Activated CD4-positive, alpha-beta T cell treated with anti-CD3 and anti-CD28 coated beads, Interleukin-2, amount 10 ng/mL, durations not matched to agents 24 days and 14 days (primary cell): ENCODE measurements around the gene PCDHB6. TPM values are rescaled to one million over a fixed set of nuclear protein-coding genes. Genes with fewer than 3 reads are reported as not detected.
A peak's percentile ranks its signal among the peaks of the same experiment; 100 is the strongest.
"Not testable (repeated sequence)": the region's sequence is repeated elsewhere in the genome, so short reads cannot be mapped to it uniquely, and the experiment has no call there.

Source experiments
- DNase-seq: peaks from one replicate; pipeline ENCODE4 v3.0.0; 2022
- H3K27ac Mint-ChIP-seq: one replicate; pipeline ENCODE4 v1.8.0; 2022; ENCODE audit warnings: mild to moderate bottlenecking, mixed read lengths
- H3K27me3 Mint-ChIP-seq: one replicate; pipeline ENCODE4 v1.8.0; 2022; ENCODE audit warnings: mixed read lengths
- H3K36me3 Mint-ChIP-seq: one replicate; pipeline ENCODE4 v1.8.0; 2022; ENCODE audit warnings: low read depth, mild to moderate bottlenecking, mixed read lengths
- H3K4me1 Mint-ChIP-seq: one replicate; pipeline ENCODE4 v1.8.0; 2021; ENCODE audit warnings: mixed read lengths
- H3K4me3 Mint-ChIP-seq: one replicate; pipeline ENCODE4 v1.8.0; 2022; ENCODE audit warnings: mild to moderate bottlenecking, moderate library complexity, mixed read lengths
- H3K9me3 Mint-ChIP-seq: one replicate; pipeline ENCODE4 v1.8.0; 2021; ENCODE audit warnings: mixed read lengths
- intact Hi-C: fragments of 100-400 bp; cut with micrococcal nuclease; formaldehyde crosslinking; loops from one replicate; pipeline ENCODE4 v1.15.1; 2023
- total RNA-seq: library from RNA; stranded (reverse); gene quantifications from 2 replicates; pipeline ENCODE4 v1.2.3, GENCODE V29; 2022

The PCDHB6 gene
- total RNA-seq, 1 donor from 2014 or later, result not detected

GRCh38 chr5:141150224-141150992, 551 bp downstream of the PCDHB6 start:
- H3K4me1 Mint-ChIP-seq, result no peaks in the 10 kb centered on the region
- no peak overlapping the region for H3K4me3 Mint-ChIP-seq
- no peak for DNase-seq
- H3K27ac Mint-ChIP-seq, result no peak overlapping the region
- peaks cover 23% of the 10 kb centered on the region for H3K9me3 Mint-ChIP-seq
- H3K27me3 Mint-ChIP-seq, result no peaks in the 10 kb centered on the region
- intact Hi-C loops, result no loop called here
- H3K36me3 Mint-ChIP-seq, result peaks cover 5% of the 10 kb centered on the region

- DNase-seq, result no peak
- H3K36me3 Mint-ChIP-seq, result peaks cover 5% of the 10 kb centered on the region
- H3K4me1 Mint-ChIP-seq, result no peaks in the 10 kb centered on the region
These were observed 1.1 kb downstream of the PCDHB6 start for GRCh38 chr5:141150993-141151325.

DNA sequence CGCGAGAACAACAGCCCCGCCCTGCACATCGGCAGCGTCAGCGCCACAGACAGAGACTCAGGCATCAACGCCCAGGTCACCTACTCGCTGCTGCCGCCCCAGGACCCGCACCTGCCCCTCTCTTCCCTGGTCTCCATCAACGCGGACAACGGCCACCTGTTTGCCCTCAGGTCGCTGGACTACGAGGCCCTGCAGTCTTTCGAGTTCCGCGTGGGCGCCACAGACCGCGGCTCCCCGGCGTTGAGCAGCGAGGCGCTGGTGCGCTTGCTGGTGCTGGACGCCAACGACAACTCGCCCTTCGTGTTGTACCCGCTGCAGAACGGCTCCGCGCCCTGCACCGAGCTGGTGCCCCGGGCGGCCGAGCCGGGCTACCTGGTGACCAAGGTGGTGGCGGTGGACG, 1.8 kb downstream of the PCDHB6 start:
- H3K4me1 Mint-ChIP-seq, H3K27me3 Mint-ChIP-seq, DNase-seq, H3K4me3 Mint-ChIP-seq, H3K36me3 Mint-ChIP-seq, H3K27ac Mint-ChIP-seq, intact Hi-C loops: not testable (repeated sequence)
- peaks cover 23% of the 10 kb centered on the region for H3K9me3 Mint-ChIP-seq

More at GRCh38 chr5:141150993-141151325, 1.1 kb downstream of the PCDHB6 start:
- Mint-ChIP-seq H3K9me3 (peaks cover 23% of the 10 kb centered on the region), H3K4me3 (no peak overlapping the region), H3K27me3 (no peaks in the 10 kb centered on the region), H3K27ac (no peak overlapping the region)
- intact Hi-C loops, result no loop called here

GRCh38 chr5:141152096-141152495, 2.2 kb downstream of the PCDHB6 start:
- H3K27me3 Mint-ChIP-seq, H3K36me3 Mint-ChIP-seq, H3K4me1 Mint-ChIP-seq, H3K4me3 Mint-ChIP-seq, intact Hi-C loops, DNase-seq, H3K27ac Mint-ChIP-seq: not testable (repeated sequence)
- peaks cover 23% of the 10 kb centered on the region for H3K9me3 Mint-ChIP-seq

- no peak for DNase-seq
- Mint-ChIP-seq H3K9me3 (peaks cover 11% of the 10 kb centered on the region), H3K36me3 (peaks cover 5% of the 10 kb centered on the region), H3K27ac (no peak overlapping the region), H3K4me1 (no peaks in the 10 kb centered on the region), H3K4me3 (no peak overlapping the region), H3K27me3 (no peaks in the 10 kb centered on the region)
- intact Hi-C loops, result no loop called here
These were observed 5.9 kb downstream of the PCDHB6 start for GRCh38 chr5:141155540-141156374.

DNA sequence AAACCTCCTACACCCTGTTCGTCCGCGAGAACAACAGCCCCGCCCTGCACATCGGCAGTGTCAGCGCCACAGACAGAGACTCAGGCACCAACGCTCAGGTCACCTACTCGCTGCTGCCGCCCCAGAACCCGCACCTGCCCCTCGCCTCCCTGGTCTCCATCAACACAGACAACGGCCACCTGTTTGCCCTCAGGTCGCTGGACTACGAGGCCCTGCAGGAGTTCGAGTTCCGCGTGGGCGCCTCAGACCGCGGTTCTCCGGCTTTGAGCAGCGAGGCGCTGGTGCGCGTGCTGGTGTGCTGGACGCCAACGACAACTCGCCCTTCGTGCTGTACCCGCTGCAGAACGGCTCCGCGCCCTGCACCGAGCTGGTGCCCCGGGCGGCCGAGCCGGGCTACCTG, 7.5 kb downstream of the PCDHB6 start:
- H3K36me3 Mint-ChIP-seq, H3K9me3 Mint-ChIP-seq, H3K4me1 Mint-ChIP-seq, DNase-seq, H3K4me3 Mint-ChIP-seq, H3K27me3 Mint-ChIP-seq, H3K27ac Mint-ChIP-seq, intact Hi-C loops: not testable (repeated sequence)

DNA sequence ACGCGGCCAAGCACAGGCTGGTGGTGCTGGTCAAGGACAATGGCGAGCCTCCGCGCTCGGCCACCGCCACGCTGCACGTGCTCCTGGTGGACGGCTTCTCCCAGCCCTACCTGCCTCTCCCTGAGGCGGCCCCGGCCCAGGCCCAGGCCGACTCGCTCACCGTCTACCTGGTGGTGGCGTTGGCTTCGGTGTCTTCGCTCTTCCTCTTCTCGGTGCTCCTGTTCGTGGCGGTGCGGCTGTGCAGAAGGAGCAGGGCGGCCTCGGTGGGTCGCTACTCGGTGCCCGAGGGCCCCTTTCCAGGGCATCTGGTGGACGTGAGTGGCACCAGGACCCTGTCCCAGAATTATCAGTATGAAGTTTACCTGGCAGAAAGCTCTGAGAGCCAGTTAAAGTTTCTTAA, 8.0 kb downstream of the PCDHB6 start:
- DNase-seq, H3K27me3 Mint-ChIP-seq, H3K4me1 Mint-ChIP-seq, H3K4me3 Mint-ChIP-seq, H3K36me3 Mint-ChIP-seq, H3K9me3 Mint-ChIP-seq, intact Hi-C loops, H3K27ac Mint-ChIP-seq: not testable (repeated sequence)

DNA sequence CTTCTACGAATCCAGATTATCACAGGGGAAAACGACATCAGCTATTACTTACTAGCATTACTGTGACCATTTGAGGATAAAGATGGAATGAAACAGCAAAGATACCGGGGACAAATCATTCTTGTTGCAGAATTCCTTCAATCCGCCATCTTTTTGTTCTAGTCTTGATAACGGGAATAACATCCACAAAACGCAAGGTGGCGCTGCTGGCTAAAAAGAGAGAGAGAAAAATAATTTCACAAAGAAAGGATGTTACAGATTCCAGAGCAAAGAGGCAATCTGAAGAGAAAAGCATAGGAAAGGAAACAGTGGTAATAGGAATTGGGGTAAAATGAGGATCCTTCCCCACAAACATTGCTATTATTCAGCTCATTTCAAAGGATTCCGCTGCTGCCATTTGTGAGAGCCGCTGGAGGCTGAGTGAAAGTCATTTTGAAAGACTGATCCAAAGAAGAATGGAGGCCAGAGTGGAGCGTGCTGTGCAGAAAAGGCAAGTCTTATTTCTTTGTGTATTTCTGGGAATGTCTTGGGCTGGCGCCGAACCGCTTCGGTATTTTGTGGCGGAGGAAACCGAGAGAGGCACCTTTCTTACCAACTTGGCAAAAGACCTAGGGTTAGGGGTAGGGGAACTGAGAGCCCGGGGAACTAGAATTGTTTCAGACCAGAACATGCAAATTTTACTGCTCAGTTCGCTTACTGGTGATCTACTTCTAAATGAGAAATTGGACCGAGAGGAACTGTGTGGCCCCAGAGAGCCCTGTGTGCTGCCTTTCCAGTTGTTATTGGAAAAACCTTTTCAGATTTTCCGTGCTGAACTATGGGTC, 22.7 kb downstream of the PCDHB6 start, which contains the start of gene PCDHB7:
Gene PCDHB7, plus strand, starts transcription at position 264 of the 824 bp plus-strand sequence. Its CDS starts 192 bp downstream, at position 456.
- H3K9me3 Mint-ChIP-seq, result no peaks in the 10 kb centered on the region
- intact Hi-C loops, result no loop called here
- H3K36me3 Mint-ChIP-seq, result peaks cover 2% of the 10 kb centered on the region
- H3K4me1 Mint-ChIP-seq, result no peaks in the 10 kb centered on the region
- no peak within 1 kb of the TSS for H3K27ac Mint-ChIP-seq
- peak; percentile 66 for DNase-seq
- H3K4me3 Mint-ChIP-seq, result no peak within 1 kb of the TSS
- no peaks in the 10 kb centered on the region for H3K27me3 Mint-ChIP-seq

DNA sequence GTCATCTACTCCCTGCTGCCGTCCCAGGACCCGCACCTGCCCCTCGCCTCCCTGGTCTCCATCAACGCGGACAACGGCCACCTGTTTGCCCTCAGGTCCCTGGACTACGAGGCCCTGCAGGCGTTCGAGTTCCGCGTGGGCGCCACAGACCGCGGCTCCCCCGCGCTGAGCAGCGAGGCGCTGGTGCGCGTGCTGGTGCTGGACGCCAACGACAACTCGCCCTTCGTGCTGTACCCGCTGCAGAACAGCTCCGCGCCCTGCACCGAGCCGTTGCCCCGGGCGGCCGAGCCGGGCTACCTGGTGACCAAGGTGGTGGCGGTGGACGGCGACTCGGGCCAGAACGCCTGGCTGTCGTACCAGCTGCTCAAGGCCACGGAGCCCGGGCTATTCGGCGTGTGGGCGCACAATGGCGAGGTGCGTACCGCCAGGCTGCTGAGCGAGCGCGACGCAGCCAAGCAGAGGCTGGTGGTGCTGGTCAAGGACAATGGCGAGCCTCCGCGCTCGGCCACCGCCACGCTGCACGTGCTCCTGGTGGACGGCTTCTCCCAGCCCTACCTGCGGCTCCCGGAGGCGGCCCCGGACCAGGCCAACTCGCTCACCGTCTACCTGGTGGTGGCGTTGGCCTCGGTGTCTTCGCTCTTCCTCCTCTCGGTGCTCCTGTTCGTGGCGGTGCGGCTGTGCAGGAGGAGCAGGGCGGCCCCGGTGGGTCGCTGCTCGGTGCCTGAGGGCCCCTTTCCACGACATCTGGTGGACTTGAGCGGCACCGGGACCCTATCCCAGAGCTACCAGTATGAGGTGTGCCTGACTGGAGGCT, 24.6 kb downstream of the PCDHB6 start:
- intact Hi-C loops, result not testable (repeated sequence)

DNA sequence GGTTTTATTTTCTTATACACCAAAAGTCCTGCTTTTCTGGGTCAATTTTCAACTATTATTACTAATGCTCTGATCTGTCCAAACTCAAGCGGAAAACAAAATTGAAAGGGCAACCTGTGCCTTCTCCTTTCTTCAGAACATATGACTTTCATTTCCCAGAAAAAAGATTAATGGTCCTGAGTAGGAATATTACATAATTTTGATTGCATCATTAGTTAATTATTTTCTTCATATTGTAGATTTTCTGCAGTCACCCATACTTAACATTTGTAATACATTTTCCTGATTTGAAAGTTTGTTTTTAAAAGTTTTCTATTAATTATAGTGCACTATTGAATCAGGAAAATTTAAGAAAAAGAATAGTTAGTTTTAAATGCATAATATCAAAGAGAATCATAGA, 26.1 kb downstream of the PCDHB6 start:
- Mint-ChIP-seq H3K36me3 (peaks cover 2% of the 10 kb centered on the region), H3K9me3 (peaks cover 3% of the 10 kb centered on the region), H3K27me3 (no peaks in the 10 kb centered on the region), H3K4me3 (no peak overlapping the region), H3K27ac (no peak overlapping the region), H3K4me1 (no peaks in the 10 kb centered on the region)
- intact Hi-C loops, result no loop called here
- DNase-seq, result no peak

More for the DNA sequence above, 24.6 kb downstream of the PCDHB6 start:
- H3K27ac Mint-ChIP-seq, H3K9me3 Mint-ChIP-seq, H3K27me3 Mint-ChIP-seq, H3K36me3 Mint-ChIP-seq, H3K4me3 Mint-ChIP-seq, H3K4me1 Mint-ChIP-seq, DNase-seq: not testable (repeated sequence)

GRCh38 chr5:141177577-141178191, 27.8 kb downstream of the PCDHB6 start, which contains the start of gene PCDHB8:
PCDHB8 (plus strand) TSS chr5:141177790; CDS start chr5:141178035, 245 bp downstream.
- H3K9me3 Mint-ChIP-seq, result peaks cover 10% of the 10 kb centered on the region
- H3K4me1 Mint-ChIP-seq, H3K27me3 Mint-ChIP-seq, H3K27ac Mint-ChIP-seq, H3K4me3 Mint-ChIP-seq, H3K36me3 Mint-ChIP-seq, intact Hi-C loops, DNase-seq: not testable (repeated sequence)

DNA sequence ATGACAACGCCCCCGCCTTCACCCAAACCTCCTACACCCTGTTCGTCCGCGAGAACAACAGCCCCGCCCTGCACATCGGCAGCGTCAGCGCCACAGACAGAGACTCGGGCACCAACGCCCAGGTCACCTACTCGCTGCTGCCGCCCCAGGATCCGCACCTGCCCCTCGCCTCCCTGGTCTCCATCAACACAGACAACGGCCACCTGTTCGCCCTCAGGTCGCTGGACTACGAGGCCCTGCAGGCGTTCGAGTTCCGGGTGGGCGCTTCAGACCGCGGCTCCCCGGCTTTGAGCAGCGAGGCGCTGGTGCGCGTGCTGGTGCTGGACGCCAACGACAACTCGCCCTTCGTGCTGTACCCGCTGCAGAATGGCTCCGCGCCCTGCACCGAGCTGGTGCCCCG, 29.5 kb downstream of the PCDHB6 start:
- H3K27me3 Mint-ChIP-seq, intact Hi-C loops, H3K36me3 Mint-ChIP-seq, H3K27ac Mint-ChIP-seq, H3K4me1 Mint-ChIP-seq, DNase-seq, H3K4me3 Mint-ChIP-seq: not testable (repeated sequence)
- H3K9me3 Mint-ChIP-seq, result peaks cover 15% of the 10 kb centered on the region

DNA sequence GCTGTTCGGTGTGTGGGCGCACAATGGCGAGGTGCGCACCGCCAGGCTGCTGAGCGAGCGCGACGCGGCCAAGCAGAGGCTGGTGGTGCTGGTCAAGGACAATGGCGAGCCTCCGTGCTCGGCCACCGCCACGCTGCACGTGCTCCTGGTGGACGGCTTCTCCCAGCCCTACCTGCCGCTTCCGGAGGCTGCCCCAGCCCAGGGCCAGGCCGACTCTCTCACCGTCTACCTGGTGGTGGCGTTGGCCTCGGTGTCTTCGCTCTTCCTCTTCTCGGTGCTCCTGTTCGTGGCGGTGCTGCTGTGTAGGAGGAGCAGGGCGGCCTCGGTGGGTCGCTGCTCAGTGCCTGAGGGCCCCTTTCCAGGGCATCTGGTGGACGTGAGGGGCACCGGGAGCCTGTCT, 30.0 kb downstream of the PCDHB6 start:
- H3K36me3 Mint-ChIP-seq, H3K27ac Mint-ChIP-seq, H3K27me3 Mint-ChIP-seq, DNase-seq, intact Hi-C loops, H3K4me3 Mint-ChIP-seq, H3K4me1 Mint-ChIP-seq: not testable (repeated sequence)
- peaks cover 15% of the 10 kb centered on the region for H3K9me3 Mint-ChIP-seq
